ENCODE measurements around the gene TXNRD1.

GRCh38 chr12:104187446-104188155 is 28.0 kb upstream of the TXNRD1 start:
- TF ChIP-seq CTCF (IDR thresholded peaks at IDR 0.05) (no peak), POLR2A (IDR thresholded peaks at IDR 0.05) (no peak)

Measured in uterus (tissue), 2 donors.